Measurements from ENCODE around the gene CCK. TPM values are rescaled to one million over a fixed set of nuclear protein-coding genes. Genes with fewer than 3 reads are reported as not detected.

CCK gene
- total RNA-seq, 1 donor from 2014 or later, result not detected

DNA sequence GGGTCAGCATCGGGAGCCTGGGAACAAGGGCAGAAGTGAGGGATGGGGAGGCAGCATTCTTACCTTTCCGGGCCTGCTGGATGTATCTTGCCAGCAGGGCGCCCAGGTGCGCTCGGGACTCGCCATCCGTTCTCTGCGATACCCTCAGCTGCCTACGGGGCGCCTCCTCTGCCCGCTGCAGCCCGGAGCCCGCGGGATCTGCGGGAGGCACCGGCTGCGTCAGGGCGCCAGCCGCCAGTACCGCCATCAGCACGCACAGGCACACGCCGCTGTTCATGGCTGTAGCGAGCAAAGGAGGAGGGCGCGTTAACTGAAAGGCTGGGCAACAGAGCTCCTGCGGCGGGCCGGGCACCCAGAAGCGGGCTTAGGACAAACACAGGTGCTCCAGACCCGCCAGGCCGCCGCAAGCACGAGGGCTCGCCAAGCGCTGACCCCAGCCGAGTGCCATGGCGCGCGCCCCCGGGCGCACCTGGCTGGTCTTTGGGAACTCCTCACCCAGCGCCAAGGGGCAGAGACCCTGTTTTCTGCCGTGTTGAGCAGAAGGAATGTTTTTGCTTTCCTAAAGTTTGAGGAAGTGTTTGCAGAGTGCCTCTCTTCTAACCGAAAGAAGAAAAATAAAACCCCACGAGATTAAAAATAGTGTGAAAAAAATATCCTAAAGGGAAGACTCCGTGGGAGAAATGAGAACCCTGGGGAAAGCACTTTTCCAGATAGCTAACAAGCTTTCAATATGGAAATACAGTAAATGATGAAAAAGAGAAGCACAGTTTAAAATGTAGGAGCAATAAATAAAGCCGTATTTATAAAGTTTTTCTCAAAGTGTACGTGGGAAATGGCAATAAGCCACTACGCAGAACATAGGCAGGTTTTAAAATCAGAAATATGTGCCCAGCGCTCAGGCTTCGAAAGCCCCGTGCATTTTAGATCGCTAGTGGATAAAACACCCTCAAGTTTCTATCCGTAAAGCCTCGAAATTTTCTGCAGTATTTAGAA, 2.3 kb downstream of the CCK start:
- H3K36me3 Mint-ChIP-seq (ENCODE audit: low read depth), result no peaks in the 10 kb centered on the region
- H3K4me3 Mint-ChIP-seq, result no peak overlapping the region
- H3K27me3 Mint-ChIP-seq (ENCODE audit: insufficient read depth), result peaks cover 40% of the 10 kb centered on the region
- DNase-seq (ENCODE audit: low spot score), result no peak
- H3K9me3 Mint-ChIP-seq, result no peaks in the 10 kb centered on the region
- H3K27ac Mint-ChIP-seq, result no peak overlapping the region
- intact Hi-C loops (cut with micrococcal nuclease), result no loop called here
- H3K4me1 Mint-ChIP-seq (ENCODE audit: low read depth), result no peaks in the 10 kb centered on the region

DNA sequence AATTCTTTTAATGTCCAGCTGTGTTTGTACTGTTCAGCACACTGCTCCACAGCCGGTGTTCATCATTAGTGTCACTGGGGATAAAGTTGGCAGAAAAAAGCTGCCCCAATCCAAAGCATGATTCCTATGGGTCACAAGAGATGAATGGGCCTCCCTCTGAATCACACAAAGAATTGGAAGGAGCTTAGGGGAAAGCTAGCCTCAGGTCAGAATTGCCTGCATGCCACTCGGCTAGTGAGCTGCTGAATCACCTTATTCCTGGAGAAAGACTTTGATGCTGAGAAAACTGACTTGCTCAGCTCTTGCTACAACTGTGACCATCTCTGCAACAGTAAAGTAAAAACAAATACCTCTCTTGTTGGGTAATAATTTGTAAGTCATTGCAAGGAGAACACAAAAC, 3.5 kb downstream of the CCK start:
- no peak overlapping the region for H3K27ac Mint-ChIP-seq
- no peaks in the 10 kb centered on the region for H3K4me1 Mint-ChIP-seq (ENCODE audit: low read depth)
- H3K9me3 Mint-ChIP-seq, result no peaks in the 10 kb centered on the region
- DNase-seq (ENCODE audit: low spot score), result no peak
- peaks cover 33% of the 10 kb centered on the region for H3K27me3 Mint-ChIP-seq (ENCODE audit: insufficient read depth)
- no peaks in the 10 kb centered on the region for H3K36me3 Mint-ChIP-seq (ENCODE audit: low read depth)
- intact Hi-C loops (cut with micrococcal nuclease), result no loop called here
- H3K4me3 Mint-ChIP-seq, result no peak overlapping the region

DNA sequence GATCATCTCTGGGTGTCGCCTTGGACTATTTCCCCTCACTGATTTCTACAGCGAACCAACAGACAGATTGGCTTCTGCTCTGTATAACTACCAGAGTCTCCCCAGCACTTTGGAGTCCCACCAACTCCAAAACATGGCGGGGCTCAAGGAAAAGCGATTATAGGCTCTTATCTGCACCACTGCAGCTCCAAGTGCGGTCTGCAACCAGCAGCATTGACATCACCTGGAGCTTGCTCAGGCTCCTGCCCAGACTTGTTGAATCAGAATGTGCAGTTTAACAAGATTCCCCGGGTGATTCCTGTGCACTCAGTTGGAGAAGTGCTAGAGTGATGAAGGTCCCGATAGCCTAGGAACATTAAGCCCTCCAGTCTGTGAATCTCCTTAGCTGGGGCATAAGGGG, 9.0 kb downstream of the CCK start:
- Mint-ChIP-seq H3K36me3 (ENCODE audit: low read depth) (no peaks in the 10 kb centered on the region), H3K27ac (no peak overlapping the region), H3K4me1 (ENCODE audit: low read depth) (peaks cover 5% of the 10 kb centered on the region), H3K9me3 (no peaks in the 10 kb centered on the region), H3K4me3 (no peak overlapping the region), H3K27me3 (ENCODE audit: insufficient read depth) (peaks cover 12% of the 10 kb centered on the region)
- no peak for DNase-seq (ENCODE audit: low spot score)
- intact Hi-C loops (cut with micrococcal nuclease), result no loop called here

GRCh38 chr3:42256135-42256819, 9.7 kb downstream of the CCK start:
- intact Hi-C loops (cut with micrococcal nuclease), result no loop called here
- Mint-ChIP-seq H3K9me3 (no peaks in the 10 kb centered on the region), H3K27ac (no peak overlapping the region)

GRCh38 chr3:42254566-42254965, 11.4 kb downstream of the CCK start:
- intact Hi-C loops (cut with micrococcal nuclease), result no loop called here
- DNase-seq (ENCODE audit: low spot score), result no peak
- no peak overlapping the region for H3K27ac Mint-ChIP-seq
- H3K4me3 Mint-ChIP-seq, result no peak overlapping the region
- no peaks in the 10 kb centered on the region for H3K36me3 Mint-ChIP-seq (ENCODE audit: low read depth)
- H3K4me1 Mint-ChIP-seq (ENCODE audit: low read depth), result peaks cover 5% of the 10 kb centered on the region
- H3K9me3 Mint-ChIP-seq, result no peaks in the 10 kb centered on the region
- H3K27me3 Mint-ChIP-seq (ENCODE audit: insufficient read depth), result peaks cover 10% of the 10 kb centered on the region

More at GRCh38 chr3:42256135-42256819, 9.7 kb downstream of the CCK start:
- no peak overlapping the region for H3K4me3 Mint-ChIP-seq
- no peaks in the 10 kb centered on the region for H3K36me3 Mint-ChIP-seq (ENCODE audit: low read depth)
- H3K4me1 Mint-ChIP-seq (ENCODE audit: low read depth), result peaks cover 5% of the 10 kb centered on the region
- peaks cover 11% of the 10 kb centered on the region for H3K27me3 Mint-ChIP-seq (ENCODE audit: insufficient read depth)
- no peak for DNase-seq (ENCODE audit: low spot score)

DNA sequence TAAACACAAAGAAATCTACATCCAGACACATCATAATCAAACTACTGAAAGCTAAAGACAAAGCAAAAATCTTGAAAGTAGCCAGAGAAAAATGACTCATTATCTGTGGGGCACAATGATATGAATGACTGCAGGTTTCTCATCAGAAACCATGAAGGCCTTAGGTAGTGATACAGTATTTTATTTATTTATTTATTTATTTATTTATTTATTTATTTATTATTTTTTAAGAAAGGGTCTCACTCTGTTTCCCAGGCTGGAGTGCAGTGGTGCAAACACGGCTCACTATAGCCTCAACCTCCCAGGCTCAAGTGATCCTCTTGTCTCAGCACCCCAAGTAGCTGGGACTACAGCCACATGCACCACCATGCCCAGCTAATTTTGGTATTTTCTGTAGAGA, 15.2 kb downstream of the CCK start:
- H3K4me3 Mint-ChIP-seq, result no peak overlapping the region
- peaks cover 36% of the 10 kb centered on the region for H3K27me3 Mint-ChIP-seq (ENCODE audit: insufficient read depth)
- intact Hi-C loops (cut with micrococcal nuclease), result no loop called here
- H3K4me1 Mint-ChIP-seq (ENCODE audit: low read depth), result peaks cover 9% of the 10 kb centered on the region
- H3K9me3 Mint-ChIP-seq, result no peaks in the 10 kb centered on the region
- no peaks in the 10 kb centered on the region for H3K36me3 Mint-ChIP-seq (ENCODE audit: low read depth)
- H3K27ac Mint-ChIP-seq, result no peak overlapping the region
- no peak for DNase-seq (ENCODE audit: low spot score)

- intact Hi-C loops (cut with micrococcal nuclease), result loop anchor here (1.0 to 10.0 kb wide), 3 partner anchors 196 to 637 kb away; no protein-coding TSS in a partner anchor
- Mint-ChIP-seq H3K27ac (no peak overlapping the region), H3K27me3 (ENCODE audit: insufficient read depth) (peaks cover 33% of the 10 kb centered on the region), H3K4me1 (ENCODE audit: low read depth) (peaks cover 9% of the 10 kb centered on the region), H3K36me3 (ENCODE audit: low read depth) (no peaks in the 10 kb centered on the region), H3K9me3 (no peaks in the 10 kb centered on the region), H3K4me3 (no peak overlapping the region)
- DNase-seq (ENCODE audit: low spot score), result peak; percentile 30
Observed at GRCh38 chr3:42247576-42248027, 18.4 kb downstream of the CCK start.

DNA sequence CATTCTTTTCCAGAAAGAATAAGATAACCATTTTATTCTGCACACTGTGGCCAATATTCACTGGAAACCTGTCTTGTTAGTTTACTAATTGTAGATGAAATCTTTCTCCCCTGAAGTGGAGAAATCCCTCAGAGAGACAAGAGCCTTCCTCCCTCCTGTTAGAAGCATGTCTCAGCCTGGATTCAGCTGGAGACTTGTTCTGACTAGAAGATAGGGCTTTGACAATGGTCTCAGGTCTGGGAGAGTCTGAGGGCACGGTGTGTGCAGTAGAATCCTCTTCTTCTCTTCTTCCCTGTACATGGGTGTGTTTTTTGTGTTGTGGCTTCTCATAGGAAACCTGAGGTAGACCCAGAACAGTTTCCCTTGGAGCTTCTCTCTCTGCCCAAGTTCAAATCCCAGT, 19.9 kb downstream of the CCK start:
- intact Hi-C loops (cut with micrococcal nuclease), result loop anchor here (10.0 kb wide), 1 partner anchor 639 kb away; no protein-coding TSS in a partner anchor
- Mint-ChIP-seq H3K27me3 (ENCODE audit: insufficient read depth) (peaks cover 31% of the 10 kb centered on the region), H3K36me3 (ENCODE audit: low read depth) (no peaks in the 10 kb centered on the region), H3K4me1 (ENCODE audit: low read depth) (peaks cover 9% of the 10 kb centered on the region), H3K4me3 (no peak overlapping the region), H3K27ac (no peak overlapping the region), H3K9me3 (no peaks in the 10 kb centered on the region)
- DNase-seq (ENCODE audit: low spot score), result no peak

- intact Hi-C loops (cut with micrococcal nuclease), result no loop called here
Observed at GRCh38 chr3:42236611-42237010, 29.4 kb downstream of the CCK start.

DNA sequence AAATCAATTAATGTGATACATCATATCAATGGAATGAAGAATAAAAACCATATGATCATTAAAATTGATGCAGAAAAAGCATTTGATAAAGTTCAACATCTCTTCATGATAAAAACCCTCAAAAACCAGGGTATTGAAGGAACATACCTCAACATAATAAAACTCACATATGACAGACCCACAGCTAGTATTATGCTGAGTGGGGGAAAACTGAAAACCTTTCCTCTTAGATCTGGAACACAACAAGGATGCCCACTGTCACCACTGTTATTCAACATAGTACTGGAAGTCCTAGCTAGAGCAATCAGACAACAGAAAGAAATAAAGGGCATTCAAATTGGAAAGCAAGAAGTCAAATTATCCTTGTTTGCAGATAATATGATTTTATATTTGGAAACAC, 30.5 kb downstream of the CCK start:
- H3K4me3 Mint-ChIP-seq, result no peak overlapping the region
- intact Hi-C loops (cut with micrococcal nuclease), result no loop called here
- H3K27me3 Mint-ChIP-seq (ENCODE audit: insufficient read depth), result peaks cover 17% of the 10 kb centered on the region
- no peak for DNase-seq (ENCODE audit: low spot score)
- no peaks in the 10 kb centered on the region for H3K4me1 Mint-ChIP-seq (ENCODE audit: low read depth)
- peaks cover 14% of the 10 kb centered on the region for H3K9me3 Mint-ChIP-seq
- no peaks in the 10 kb centered on the region for H3K36me3 Mint-ChIP-seq (ENCODE audit: low read depth)
- H3K27ac Mint-ChIP-seq, result no peak overlapping the region

More at GRCh38 chr3:42236611-42237010, 29.4 kb downstream of the CCK start:
- peaks cover 14% of the 10 kb centered on the region for H3K9me3 Mint-ChIP-seq
- H3K36me3 Mint-ChIP-seq (ENCODE audit: low read depth), result no peaks in the 10 kb centered on the region
- H3K27ac Mint-ChIP-seq, result no peak overlapping the region
- no peak overlapping the region for H3K4me3 Mint-ChIP-seq
- H3K4me1 Mint-ChIP-seq (ENCODE audit: low read depth), result no peaks in the 10 kb centered on the region
- no peak for DNase-seq (ENCODE audit: low spot score)
- peaks cover 14% of the 10 kb centered on the region for H3K27me3 Mint-ChIP-seq (ENCODE audit: insufficient read depth)

DNA sequence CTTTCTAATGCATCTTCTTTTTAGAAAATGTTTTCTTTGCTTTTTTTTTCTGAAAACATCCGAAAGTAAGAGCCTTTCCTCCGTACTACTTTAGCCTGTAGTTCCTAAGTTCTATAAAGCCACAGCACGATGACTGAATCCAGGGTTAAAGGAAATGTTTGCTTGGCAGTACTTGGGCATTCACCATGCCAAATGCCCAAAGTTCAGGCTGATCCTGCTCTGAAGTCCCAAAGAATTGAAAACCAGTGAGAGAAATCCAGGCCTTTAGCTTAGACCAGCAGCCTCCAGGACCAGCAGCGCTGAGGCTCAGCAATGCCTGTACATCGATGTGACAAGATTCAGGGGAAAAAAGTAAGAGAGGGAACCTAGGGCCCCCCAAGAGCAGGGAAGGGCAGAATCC, 35.1 kb downstream of the CCK start:
- no peaks in the 10 kb centered on the region for H3K9me3 Mint-ChIP-seq
- peaks cover 10% of the 10 kb centered on the region for H3K27me3 Mint-ChIP-seq (ENCODE audit: insufficient read depth)
- no peaks in the 10 kb centered on the region for H3K4me1 Mint-ChIP-seq (ENCODE audit: low read depth)
- H3K36me3 Mint-ChIP-seq (ENCODE audit: low read depth), result no peaks in the 10 kb centered on the region
- intact Hi-C loops (cut with micrococcal nuclease), result loop anchor here (1.0 kb wide), 1 partner anchor 212 kb away; no protein-coding TSS in a partner anchor
- H3K27ac Mint-ChIP-seq, result no peak overlapping the region
- DNase-seq (ENCODE audit: low spot score), result no peak
- no peak overlapping the region for H3K4me3 Mint-ChIP-seq

DNA sequence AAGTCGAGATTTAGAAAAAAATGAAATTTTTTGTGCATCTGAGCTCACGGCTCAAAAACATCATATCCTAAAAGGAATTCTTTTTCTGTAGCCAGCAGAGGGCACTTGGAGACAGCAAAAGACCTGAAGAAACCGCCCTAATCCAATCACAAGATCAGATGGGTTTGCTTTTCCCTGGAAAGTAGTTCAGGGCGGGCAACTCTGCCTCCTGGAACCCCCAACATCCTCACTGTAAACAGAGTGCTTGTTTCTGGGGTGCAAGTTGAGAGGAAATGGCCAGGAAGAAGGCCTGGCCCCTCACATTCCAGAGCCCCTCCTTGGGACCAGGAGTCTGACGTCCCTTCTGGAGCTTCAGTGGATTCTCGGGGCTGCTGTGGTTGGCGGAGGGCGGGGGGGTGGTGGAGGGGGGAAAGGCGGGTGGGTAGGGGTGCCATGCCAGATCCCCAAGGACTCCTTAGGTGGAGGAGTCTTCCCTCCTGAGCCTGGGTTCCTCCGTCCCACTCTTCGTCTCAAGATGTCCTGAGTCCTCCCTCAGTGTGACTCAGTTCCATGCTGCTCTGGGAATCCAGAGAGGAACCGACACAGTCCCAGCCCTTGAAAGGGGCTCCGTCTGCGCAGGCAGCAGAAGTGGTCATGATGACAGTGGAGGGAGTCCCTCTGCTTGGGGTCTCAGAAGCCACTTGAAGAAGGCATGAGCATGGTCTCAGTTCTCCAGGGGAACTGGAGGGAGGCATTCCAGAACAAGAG, 35.9 kb downstream of the CCK start:
- Mint-ChIP-seq H3K27ac (no peak overlapping the region), H3K27me3 (ENCODE audit: insufficient read depth) (peaks cover 6% of the 10 kb centered on the region), H3K4me3 (no peak overlapping the region), H3K4me1 (ENCODE audit: low read depth) (no peaks in the 10 kb centered on the region), H3K9me3 (no peaks in the 10 kb centered on the region), H3K36me3 (ENCODE audit: low read depth) (peaks cover 3% of the 10 kb centered on the region)
- intact Hi-C loops (cut with micrococcal nuclease), result loop anchor here (1.0 kb wide), 1 partner anchor 213 kb away; no protein-coding TSS in a partner anchor
- no peak for DNase-seq (ENCODE audit: low spot score)
